Breast epithelium (tissue), 3 donors: Measurements from ENCODE around the gene BCL7A.

Source experiments
- POLR2A ChIP-seq: fragments of 450-650 bp; IDR thresholded peaks from one replicate; pipeline ENCODE4 v1.6.1; 2016; ENCODE audit warnings: antibody characterized with exemption, mild to moderate bottlenecking, moderate library complexity
- TF ChIP-seq, protein P1 (sequence below), 3 donors: fragments of 450-650 bp; IDR thresholded peaks; one replicate each; pipeline ENCODE4 v1.5.1; 2016 to 2017; ENCODE audit warnings: antibody characterized with exemption in 3 of 3, mild to moderate bottlenecking in 3 of 3, moderate library complexity in 3 of 3

DNA sequence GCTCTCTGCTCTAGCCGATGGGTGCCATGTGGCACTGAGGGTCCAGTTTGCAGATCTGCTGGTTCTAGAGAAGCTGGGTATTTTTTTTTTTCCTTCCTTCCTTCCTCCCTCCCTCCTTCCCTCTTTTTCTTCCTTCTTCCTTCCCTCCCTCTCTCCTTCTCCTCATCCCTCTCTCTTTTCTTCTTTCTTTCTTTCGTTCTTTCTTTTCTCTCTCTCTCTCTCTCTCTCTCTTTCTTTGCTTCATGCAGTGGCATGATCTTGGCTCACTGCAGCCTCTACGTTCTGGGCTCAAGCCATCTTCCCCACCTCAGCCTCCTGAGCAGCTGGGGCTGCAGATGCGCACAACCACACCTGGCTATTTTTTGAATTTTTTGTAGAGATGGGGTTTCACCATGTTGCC lies 2.7 kb upstream of the BCL7A start:
- TF ChIP-seq, protein P1, sequence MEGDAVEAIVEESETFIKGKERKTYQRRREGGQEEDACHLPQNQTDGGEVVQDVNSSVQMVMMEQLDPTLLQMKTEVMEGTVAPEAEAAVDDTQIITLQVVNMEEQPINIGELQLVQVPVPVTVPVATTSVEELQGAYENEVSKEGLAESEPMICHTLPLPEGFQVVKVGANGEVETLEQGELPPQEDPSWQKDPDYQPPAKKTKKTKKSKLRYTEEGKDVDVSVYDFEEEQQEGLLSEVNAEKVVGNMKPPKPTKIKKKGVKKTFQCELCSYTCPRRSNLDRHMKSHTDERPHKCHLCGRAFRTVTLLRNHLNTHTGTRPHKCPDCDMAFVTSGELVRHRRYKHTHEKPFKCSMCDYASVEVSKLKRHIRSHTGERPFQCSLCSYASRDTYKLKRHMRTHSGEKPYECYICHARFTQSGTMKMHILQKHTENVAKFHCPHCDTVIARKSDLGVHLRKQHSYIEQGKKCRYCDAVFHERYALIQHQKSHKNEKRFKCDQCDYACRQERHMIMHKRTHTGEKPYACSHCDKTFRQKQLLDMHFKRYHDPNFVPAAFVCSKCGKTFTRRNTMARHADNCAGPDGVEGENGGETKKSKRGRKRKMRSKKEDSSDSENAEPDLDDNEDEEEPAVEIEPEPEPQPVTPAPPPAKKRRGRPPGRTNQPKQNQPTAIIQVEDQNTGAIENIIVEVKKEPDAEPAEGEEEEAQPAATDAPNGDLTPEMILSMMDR (IDR thresholded peaks at IDR 0.05): no peak
- no peak for TF ChIP-seq POLR2A
